GM12875 (cell line): Measurements from ENCODE around the gene AZIN2.
"Not testable (repeated sequence)": the region's sequence is repeated elsewhere in the genome, so short reads cannot be mapped to it uniquely, and the experiment has no call there.

Experiments
- H3K4me3 ChIP-seq: one replicate; pipeline ENCODE4 v1.5.1; 2011; ENCODE audit warnings: low read depth, low read length, control low read depth
- TF ChIP-seq, protein P1 (sequence below): IDR thresholded peaks from 2 replicates; pipeline ENCODE4 v1.5.1; 2011; ENCODE audit warnings: low read depth, mild to moderate bottlenecking, control low read depth, inconsistent platforms, low read length, moderate library complexity, borderline replicate concordance; ENCODE audit not compliant: insufficient read depth

The AZIN2 gene

DNA sequence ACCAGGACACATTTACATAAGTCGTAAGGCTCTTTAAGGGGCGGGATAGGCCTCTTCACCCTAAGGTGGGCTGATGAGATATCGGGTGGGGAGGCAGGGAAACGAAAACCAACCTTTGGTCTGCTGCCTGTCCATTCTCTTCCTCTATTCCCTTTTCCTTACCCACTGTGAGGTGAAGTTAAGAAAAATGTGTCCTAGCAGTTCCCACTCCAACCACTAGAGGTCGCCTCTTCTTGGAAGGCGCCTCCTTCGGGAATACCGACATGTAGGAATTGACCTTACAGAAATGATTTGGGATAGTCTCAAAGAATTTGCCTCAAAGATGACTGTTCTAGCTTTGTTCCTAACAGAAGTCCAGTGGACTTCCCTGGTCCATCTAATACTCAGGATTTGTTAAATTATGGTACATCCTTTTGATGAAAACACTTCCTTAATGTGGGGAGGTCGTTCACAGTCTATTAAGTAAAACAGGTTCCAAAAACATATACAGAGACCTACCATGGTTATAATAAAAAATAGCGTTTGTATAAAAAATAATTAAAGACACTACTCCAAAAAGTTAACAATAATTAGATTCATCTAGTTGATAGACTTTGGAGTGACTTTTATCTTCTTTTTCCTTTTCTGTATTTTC lies 14.1 kb downstream of the AZIN2 start:
- TF ChIP-seq, protein P1, sequence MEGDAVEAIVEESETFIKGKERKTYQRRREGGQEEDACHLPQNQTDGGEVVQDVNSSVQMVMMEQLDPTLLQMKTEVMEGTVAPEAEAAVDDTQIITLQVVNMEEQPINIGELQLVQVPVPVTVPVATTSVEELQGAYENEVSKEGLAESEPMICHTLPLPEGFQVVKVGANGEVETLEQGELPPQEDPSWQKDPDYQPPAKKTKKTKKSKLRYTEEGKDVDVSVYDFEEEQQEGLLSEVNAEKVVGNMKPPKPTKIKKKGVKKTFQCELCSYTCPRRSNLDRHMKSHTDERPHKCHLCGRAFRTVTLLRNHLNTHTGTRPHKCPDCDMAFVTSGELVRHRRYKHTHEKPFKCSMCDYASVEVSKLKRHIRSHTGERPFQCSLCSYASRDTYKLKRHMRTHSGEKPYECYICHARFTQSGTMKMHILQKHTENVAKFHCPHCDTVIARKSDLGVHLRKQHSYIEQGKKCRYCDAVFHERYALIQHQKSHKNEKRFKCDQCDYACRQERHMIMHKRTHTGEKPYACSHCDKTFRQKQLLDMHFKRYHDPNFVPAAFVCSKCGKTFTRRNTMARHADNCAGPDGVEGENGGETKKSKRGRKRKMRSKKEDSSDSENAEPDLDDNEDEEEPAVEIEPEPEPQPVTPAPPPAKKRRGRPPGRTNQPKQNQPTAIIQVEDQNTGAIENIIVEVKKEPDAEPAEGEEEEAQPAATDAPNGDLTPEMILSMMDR, result peak; percentile 95
- no peak overlapping the region for H3K4me3 ChIP-seq

DNA sequence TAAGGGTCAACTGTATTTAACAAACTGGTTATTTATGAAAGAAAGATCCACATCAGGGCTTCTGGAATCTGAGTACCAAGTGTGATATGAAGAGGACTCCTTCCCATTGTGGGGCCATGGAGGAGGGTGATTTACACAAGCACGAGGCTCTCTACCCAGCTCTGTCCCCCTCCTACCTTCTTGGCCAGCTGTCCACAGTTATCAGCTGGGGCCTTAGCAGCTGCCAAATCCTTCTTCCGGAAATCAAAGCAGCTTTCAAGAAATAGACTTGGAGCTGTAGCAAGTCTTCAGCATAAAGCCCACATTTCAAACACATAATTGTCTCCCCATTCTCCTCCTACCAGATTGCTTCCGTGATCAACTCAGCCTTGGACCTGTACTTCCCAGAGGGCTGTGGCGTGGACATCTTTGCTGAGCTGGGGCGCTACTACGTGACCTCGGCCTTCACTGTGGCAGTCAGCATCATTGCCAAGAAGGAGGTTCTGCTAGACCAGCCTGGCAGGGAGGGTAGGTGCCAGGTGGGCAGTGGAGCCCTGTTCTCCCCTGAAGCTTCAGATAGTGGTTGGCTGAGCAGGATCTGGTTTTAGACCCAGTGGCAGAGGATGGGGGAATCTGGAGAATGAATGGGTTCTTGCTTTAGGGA lies 15.5 kb downstream of the AZIN2 start:
- H3K4me3 ChIP-seq, result no peak overlapping the region
- TF ChIP-seq, protein P1, result no peak

DNA sequence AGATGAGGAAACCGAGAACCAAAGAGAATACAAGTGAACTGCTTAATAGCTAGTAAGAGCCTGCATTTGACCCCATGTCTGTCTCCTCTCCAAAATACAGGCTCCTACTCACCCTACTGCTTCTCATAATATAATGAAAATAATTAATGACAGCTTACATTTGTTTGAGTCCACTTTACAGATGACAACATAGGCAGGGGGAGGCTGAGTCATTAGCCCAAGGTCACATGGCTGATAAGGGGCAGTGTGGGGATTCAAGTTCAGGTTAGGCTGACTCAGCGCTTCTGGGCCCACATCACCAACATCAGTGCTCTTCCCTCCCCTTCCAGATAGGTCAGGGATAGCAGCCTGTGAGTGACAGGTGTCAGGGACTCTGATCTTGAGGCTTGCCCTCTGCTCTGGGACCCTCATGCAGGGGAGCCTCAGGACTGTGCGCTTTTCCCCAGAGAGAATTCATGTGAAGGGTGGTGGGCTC lies 16.2 kb downstream of the AZIN2 start:
- no peak overlapping the region for H3K4me3 ChIP-seq
- TF ChIP-seq, protein P1, result no peak

DNA sequence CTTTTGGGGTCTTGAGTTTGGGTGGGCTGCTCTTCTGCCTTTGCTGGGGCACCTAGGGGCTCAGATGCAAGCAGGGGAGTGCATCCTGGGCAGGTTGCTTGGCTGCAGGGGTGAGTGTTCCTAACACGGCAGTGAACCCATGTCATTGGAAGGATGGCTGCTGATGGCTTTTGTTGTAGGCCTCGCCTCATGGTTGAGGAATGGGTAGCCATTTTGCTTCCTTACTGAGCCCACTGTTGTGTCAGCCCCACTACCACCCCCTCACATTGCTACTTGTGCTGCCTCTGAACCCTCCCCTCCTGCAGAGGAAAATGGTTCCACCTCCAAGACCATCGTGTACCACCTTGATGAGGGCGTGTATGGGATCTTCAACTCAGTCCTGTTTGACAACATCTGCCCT lies 16.8 kb downstream of the AZIN2 start:
- TF ChIP-seq, protein P1, result no peak
- H3K4me3 ChIP-seq, result no peak overlapping the region

DNA sequence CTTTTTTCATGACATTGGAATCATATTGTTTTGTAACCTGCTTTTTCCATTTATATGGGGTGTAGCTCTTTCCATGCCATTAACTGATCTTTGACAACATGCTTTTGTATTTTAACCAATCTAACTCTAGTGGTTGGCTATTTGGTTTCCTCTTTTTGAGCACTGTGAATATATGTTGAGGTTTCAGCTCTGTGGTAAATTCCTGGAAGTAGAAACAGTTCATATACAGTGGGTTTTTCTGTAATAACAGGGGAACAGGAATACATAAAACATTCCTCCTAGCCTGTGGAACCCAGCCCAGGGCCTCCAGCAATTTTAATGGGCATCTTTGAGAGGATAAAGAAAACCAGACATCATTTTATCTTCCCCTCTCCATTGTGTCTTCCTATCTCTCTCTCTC lies 17.4 kb downstream of the AZIN2 start:
- no peak overlapping the region for H3K4me3 ChIP-seq
- TF ChIP-seq, protein P1, result no peak

DNA sequence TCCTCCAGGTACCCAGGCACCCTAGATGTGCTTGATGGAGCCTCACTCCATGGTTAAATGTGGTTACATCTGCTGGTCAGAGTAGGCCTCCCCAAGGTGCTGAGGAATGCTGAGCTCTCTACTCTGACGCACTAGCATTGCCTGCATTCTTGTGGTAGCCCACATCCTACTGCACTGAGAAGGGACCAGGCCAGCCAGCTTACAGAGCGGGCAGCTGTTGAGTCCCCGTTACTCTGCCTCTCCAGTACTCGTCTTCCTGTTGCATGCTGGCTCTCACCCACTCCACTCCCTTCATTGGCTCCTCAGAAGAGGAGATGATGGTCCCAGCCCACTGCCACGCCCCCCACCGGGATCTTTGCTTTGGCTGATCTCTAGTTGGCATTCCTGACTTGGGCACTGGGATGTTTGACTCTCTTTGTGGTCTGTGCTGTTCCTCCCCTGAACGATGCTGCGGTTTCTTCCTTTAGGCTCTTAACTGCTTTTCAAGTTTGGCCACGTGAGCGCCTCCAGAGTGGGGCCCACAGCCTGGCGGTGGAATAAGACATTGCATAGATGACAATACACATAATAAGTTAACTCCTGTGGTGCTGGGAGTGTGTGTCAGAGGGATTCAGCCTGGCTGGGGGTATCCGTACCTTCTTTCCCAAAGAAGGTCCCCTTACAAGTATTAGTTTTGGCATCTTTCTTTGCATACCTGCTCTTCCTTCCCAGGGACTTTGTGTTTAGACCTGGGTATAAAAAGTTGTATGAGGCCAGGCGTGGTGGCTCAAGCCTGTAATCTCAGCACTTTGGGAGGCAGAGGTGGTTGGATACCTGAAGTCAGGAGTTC lies 18.6 kb downstream of the AZIN2 start:
- TF ChIP-seq, protein P1, result peak; percentile 41
- H3K4me3 ChIP-seq, result peak overlapping the region; percentile 31

DNA sequence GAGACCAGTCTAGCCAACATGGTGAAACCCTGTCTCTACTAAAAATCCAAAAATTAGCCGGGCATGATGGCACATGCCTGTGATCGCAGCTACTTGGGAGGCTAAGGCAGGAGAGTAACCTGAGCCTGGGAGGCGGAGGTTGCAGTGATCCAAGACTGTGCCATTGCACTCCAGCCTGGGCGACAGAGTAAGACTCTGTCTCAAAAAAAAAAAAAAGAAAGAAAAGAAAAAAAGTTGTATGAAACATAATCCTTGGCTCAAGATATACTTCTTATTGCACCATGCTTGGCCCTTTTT lies 19.1 kb downstream of the AZIN2 start:
- H3K4me3 ChIP-seq, result not testable (repeated sequence)
